Right atrium auricular region (tissue), 2 donors: ENCODE data around the gene CCDC134. TPM values are rescaled to one million over a fixed set of nuclear protein-coding genes. Genes with fewer than 3 reads are reported as not detected.

Source experiments
- DNase-seq: peaks from one replicate; pipeline ENCODE4 v3.0.0-alpha.2; 2019; ENCODE audit warnings: low spot score
- H3K27ac ChIP-seq, 2 donors: fragments of 200-600 bp; sonication (generic); 1 replicate in 1 of 2; 2 replicates in 1 of 2; pipeline ENCODE4 v1.5.1; 2016 to 2019
- H3K27me3 ChIP-seq, 2 donors: fragments of 200-600 bp; sonication (generic); one replicate each; pipeline versions ENCODE4 v1.5.1 to v1.6.0; 2017 to 2019
- H3K36me3 ChIP-seq: fragments of 200-600 bp; sonication (generic); one replicate; pipeline ENCODE4 v1.5.1; 2016
- H3K4me1 ChIP-seq, 2 donors: fragments of 200-600 bp; sonication (generic); one replicate each; pipeline versions ENCODE4 v1.5.1 to v1.6.0; 2017 to 2019
- H3K4me3 ChIP-seq, 2 donors: fragments of 200-600 bp; sonication (generic); 1 replicate in 1 of 2; 2 replicates in 1 of 2; pipeline ENCODE4 v1.5.1; 2017 to 2019; ENCODE audit warnings: mild to moderate bottlenecking in 1 of 2, moderate library complexity in 1 of 2
- H3K9me3 ChIP-seq, 2 donors: fragments of 200-600 bp; sonication (generic); one replicate each; pipeline ENCODE4 v1.5.1; 2019
- CTCF ChIP-seq, 2 donors: fragments of 200-600 bp; sonication (generic); IDR thresholded peaks; one replicate each; pipeline ENCODE4 v1.5.1; 2019; ENCODE audit warnings: antibody characterized with exemption in 2 of 2
- total RNA-seq, 2 donors: library from RNA; depleted of rRNA; stranded (reverse); fragments of >200 nt; gene quantifications; one replicate each; pipeline ENCODE4 v1.1.0, GENCODE V29; 2016

Gene CCDC134
- total RNA-seq, 2 donors from 2014 or later: 4.0 to 6.4 TPM

- H3K4me1 ChIP-seq: no peaks in the 10 kb centered on the region
- H3K4me3 ChIP-seq: no peak overlapping the region
- no peaks in the 10 kb centered on the region for H3K9me3 ChIP-seq
- DNase-seq: no peak
- no peaks in the 10 kb centered on the region for H3K27me3 ChIP-seq
- no peak for TF ChIP-seq CTCF (IDR thresholded peaks at IDR 0.05)
- H3K27ac ChIP-seq: no peak overlapping the region
- no peaks in the 10 kb centered on the region for H3K36me3 ChIP-seq
Measured at GRCh38 chr22:41772645-41773044, 27.8 kb upstream of the CCDC134 start.

GRCh38 chr22:41775338-41775737, 25.1 kb upstream of the CCDC134 start:
- H3K9me3 ChIP-seq: no peaks in the 10 kb centered on the region
- no peaks in the 10 kb centered on the region for H3K4me1 ChIP-seq
- no peaks in the 10 kb centered on the region for H3K36me3 ChIP-seq
- H3K27ac ChIP-seq: no peak overlapping the region
- no peak for DNase-seq
- no peak for TF ChIP-seq CTCF (IDR thresholded peaks at IDR 0.05)
- no peak overlapping the region for H3K4me3 ChIP-seq
- no peaks in the 10 kb centered on the region for H3K27me3 ChIP-seq

GRCh38 chr22:41775976-41776375, 24.5 kb upstream of the CCDC134 start:
- no peaks in the 10 kb centered on the region for H3K36me3 ChIP-seq
- no peak for TF ChIP-seq CTCF (IDR thresholded peaks at IDR 0.05)
- no peaks in the 10 kb centered on the region for H3K27me3 ChIP-seq
- no peak overlapping the region for H3K27ac ChIP-seq
- H3K9me3 ChIP-seq: no peaks in the 10 kb centered on the region
- no peak for DNase-seq
- no peak overlapping the region for H3K4me3 ChIP-seq
- H3K4me1 ChIP-seq: no peaks in the 10 kb centered on the region

- Histone ChIP-seq H3K36me3 (no peaks in the 10 kb centered on the region), H3K27me3 (no peaks in the 10 kb centered on the region), H3K4me1 (no peaks in the 10 kb centered on the region), H3K27ac (no peak overlapping the region), H3K9me3 (no peaks in the 10 kb centered on the region), H3K4me3 (no peak overlapping the region)
- TF ChIP-seq CTCF (IDR thresholded peaks at IDR 0.05): no peak
- no peak for DNase-seq
Measured at GRCh38 chr22:41776381-41776780, 24.1 kb upstream of the CCDC134 start.

DNA sequence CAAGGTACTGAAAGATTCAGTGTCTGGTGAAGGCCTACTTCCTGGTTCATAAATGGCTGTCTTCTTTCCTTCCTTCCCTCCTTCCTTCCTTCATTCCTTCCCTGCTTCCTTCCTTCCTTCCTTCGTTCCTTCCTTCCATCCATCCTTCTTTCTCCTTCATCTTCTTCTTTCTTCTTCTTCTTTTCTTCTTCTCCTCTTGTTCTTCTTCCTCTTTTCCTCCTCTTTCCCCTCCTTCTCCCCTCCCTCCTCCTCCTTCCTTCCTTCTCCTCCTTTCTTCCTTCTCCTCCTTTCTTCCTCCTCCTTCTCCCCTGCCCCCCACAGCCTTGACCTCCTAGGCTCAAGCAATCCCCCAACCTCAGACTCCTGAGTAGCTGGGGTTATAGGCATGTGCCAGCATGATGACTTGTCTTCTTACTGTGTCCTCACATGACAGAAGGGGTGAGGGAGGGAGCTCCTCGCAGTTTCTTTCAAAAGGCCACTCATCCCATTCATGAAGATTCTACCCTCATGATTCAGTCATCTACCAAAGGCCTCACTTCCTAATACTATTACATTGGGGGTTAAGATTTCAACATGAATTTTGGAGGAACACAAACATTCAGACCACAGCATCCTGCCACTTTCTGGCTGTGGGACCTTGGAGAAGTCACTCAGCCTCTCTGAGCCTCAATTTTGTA, 22.6 kb upstream of the CCDC134 start:
- H3K4me3 ChIP-seq: no peak overlapping the region
- H3K36me3 ChIP-seq: no peaks in the 10 kb centered on the region
- H3K9me3 ChIP-seq: no peaks in the 10 kb centered on the region
- no peaks in the 10 kb centered on the region for H3K4me1 ChIP-seq
- no peaks in the 10 kb centered on the region for H3K27me3 ChIP-seq
- H3K27ac ChIP-seq: no peak overlapping the region
- no peak for TF ChIP-seq CTCF (IDR thresholded peaks at IDR 0.05)
- DNase-seq: no peak

- H3K27me3 ChIP-seq: no peaks in the 10 kb centered on the region
- no peak overlapping the region for H3K4me3 ChIP-seq
- no peak for DNase-seq
- H3K9me3 ChIP-seq: no peaks in the 10 kb centered on the region
- H3K27ac ChIP-seq: no peak overlapping the region
- TF ChIP-seq CTCF (IDR thresholded peaks at IDR 0.05): no peak
- no peaks in the 10 kb centered on the region for H3K36me3 ChIP-seq
- H3K4me1 ChIP-seq: no peaks in the 10 kb centered on the region
Measured at GRCh38 chr22:41779929-41780505, 20.5 kb upstream of the CCDC134 start.
